OCI-LY7 (cell line): Measurements from ENCODE around the gene MEIOC. TPM values are rescaled to one million over a fixed set of nuclear protein-coding genes. Genes with fewer than 3 reads are reported as not detected.

ENCODE experiments used
- BruUV-seq: library from RNA; stranded (reverse); fragments of 400-500 nt; replicated peaks from 2 replicates; lab custom pipeline; 2021; lab: Mats Ljungman, UMichigan
- CTCF ChIA-PET: fragments of 300-600 bp; sonication (Branson Sonifier 250); formaldehyde crosslinking; loops from one replicate; lab custom pipeline; 2022; ENCODE audit warnings: antibody characterized with exemption; ENCODE audit not compliant: unreplicated experiment; lab: Charles Lee
- POLR2A ChIA-PET: fragments of 300-600 bp; sonication (Branson Sonifier 250); formaldehyde crosslinking; loops from one replicate; lab custom pipeline; 2022; ENCODE audit warnings: antibody characterized with exemption; lab: Charles Lee
- DNase-seq: peaks from one replicate; pipeline ENCODE4 v3.0.0-alpha.2; 2015; ENCODE audit warnings: low spot score
- H2AFZ ChIP-seq: fragments of 200-600 bp; sonication (generic), shearing (Covaris generic); 2 replicates; pipeline ENCODE4 v1.6.1; 2014; ENCODE audit warnings: mild to moderate bottlenecking, antibody characterized with exemption, low read length, moderate library complexity
- H3K27ac ChIP-seq: fragments of 200-600 bp; sonication (generic); 2 replicates; pipeline ENCODE4 v1.5.1; 2014; ENCODE audit warnings: mixed run types, low read depth, mild to moderate bottlenecking, moderate library complexity, low read length, inconsistent platforms; ENCODE audit not compliant: poor library complexity, severe bottlenecking
- H3K36me3 ChIP-seq: fragments of 200-600 bp; sonication (generic); 2 replicates; pipeline ENCODE4 v1.6.1; 2014; ENCODE audit warnings: mild to moderate bottlenecking, antibody characterized with exemption, low read length, moderate library complexity, mixed read lengths; ENCODE audit not compliant: insufficient read depth
- H3K4me1 ChIP-seq: fragments of 200-600 bp; sonication (generic); 2 replicates; pipeline ENCODE4 v1.5.1; 2014; ENCODE audit warnings: mild to moderate bottlenecking, low read length; ENCODE audit not compliant: insufficient read depth, poor library complexity, severe bottlenecking
- H3K4me2 ChIP-seq: fragments of 200-600 bp; sonication (generic); 2 replicates; pipeline ENCODE4 v1.6.1; 2014; ENCODE audit warnings: mild to moderate bottlenecking, low read length
- H3K4me3 ChIP-seq: fragments of 200-600 bp; sonication (generic); 2 replicates; pipeline ENCODE4 v1.5.1; 2014; ENCODE audit warnings: mild to moderate bottlenecking, low read depth, low read length; ENCODE audit not compliant: poor library complexity, severe bottlenecking
- H3K79me2 ChIP-seq: fragments of 200-600 bp; sonication (generic); 2 replicates; pipeline ENCODE4 v1.6.1; 2016; ENCODE audit warnings: low read depth, mild to moderate bottlenecking, low read length, moderate library complexity, mixed read lengths; ENCODE audit not compliant: insufficient read depth
- H3K9me2 ChIP-seq: fragments of 200-600 bp; sonication (generic); 2 replicates; pipeline ENCODE4 v1.6.1; 2016; ENCODE audit warnings: mild to moderate bottlenecking, low read length, mixed read lengths; ENCODE audit not compliant: insufficient read depth
- H3K9me3 ChIP-seq: fragments of 200-600 bp; sonication (generic); 2 replicates; pipeline ENCODE4 v1.6.1; 2014; ENCODE audit warnings: mild to moderate bottlenecking, mixed run types, low read length, mixed read lengths
- H4K20me1 ChIP-seq: fragments of 200-600 bp; sonication (generic); 2 replicates; pipeline ENCODE4 v1.6.1; 2014; ENCODE audit warnings: mild to moderate bottlenecking, antibody characterized with exemption, low read length, moderate library complexity, mixed read lengths; ENCODE audit not compliant: insufficient read depth
- CTCF ChIP-seq: fragments of 200-600 bp; sonication (generic); conservative IDR thresholded peaks from 2 replicates; pipeline ENCODE4 v1.5.1; 2014; ENCODE audit warnings: mild to moderate bottlenecking, antibody characterized with exemption, low read length, moderate library complexity, mixed read lengths
- EZH2phosphoT487 ChIP-seq: fragments of 200-600 bp; sonication (generic); IDR thresholded peaks from 2 replicates; pipeline ENCODE4 v1.6.1; 2018; ENCODE audit warnings: low read depth, borderline replicate concordance, mild to moderate bottlenecking, mixed run types, antibody characterized with exemption, low read length, moderate library complexity, mixed read lengths
- intact Hi-C: fragments of 100-400 bp; cut with micrococcal nuclease; formaldehyde crosslinking; loops from one replicate; pipeline ENCODE4 v1.10.0; 2022; ENCODE audit not compliant: unreplicated experiment
- total RNA-seq, 2 experiments: library from RNA; depleted of rRNA in 1 of 2; stranded (reverse); fragments of >200 nt in 1 of 2; shearing (Covaris generic) in 1 of 2; gene quantifications; 2 replicates each; pipeline ENCODE4 v1.2.3, GENCODE V29; 2014 to 2022

Gene MEIOC
- total RNA-seq, 2 experiments from 2014 or later, result 0.41 to 5.5 TPM

DNA sequence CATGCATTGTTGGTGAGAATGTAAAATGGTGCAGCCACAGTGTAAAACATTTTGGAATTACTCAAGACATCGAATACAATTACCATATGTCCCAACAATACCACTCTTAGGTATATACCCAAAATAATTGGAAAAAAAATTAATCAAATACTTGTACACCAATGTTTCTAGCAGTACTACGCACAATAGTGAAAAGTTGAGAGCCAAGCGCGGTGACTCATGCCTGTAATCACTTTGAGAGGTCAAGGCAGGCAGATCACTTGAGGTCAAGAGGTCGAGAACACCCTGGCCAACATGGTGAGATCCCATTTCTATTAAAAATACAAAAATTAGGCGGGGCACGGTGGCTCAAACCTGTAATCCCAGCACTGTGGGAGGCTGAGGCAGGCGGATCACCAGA is 3.5 kb upstream of the MEIOC start:
- no peaks in the 10 kb centered on the region for H3K79me2 ChIP-seq
- POLR2A ChIA-PET, result no interaction called here
- no peaks in the 10 kb centered on the region for H4K20me1 ChIP-seq
- H2AFZ ChIP-seq, result no peak overlapping the region
- intact Hi-C loops, result no loop called here
- no peak overlapping the region for H3K4me2 ChIP-seq
- no peak for DNase-seq
- H3K9me2 ChIP-seq, result no peaks in the 10 kb centered on the region
- no peaks in the 10 kb centered on the region for H3K36me3 ChIP-seq
- no peak overlapping the region for H3K27ac ChIP-seq
- H3K4me1 ChIP-seq, result no peaks in the 10 kb centered on the region
- CTCF ChIA-PET, result no interaction called here
- TF ChIP-seq EZH2phosphoT487 (no peak), CTCF (no peak)
- BruUV-seq, result no TSS peak
- no peaks in the 10 kb centered on the region for H3K9me3 ChIP-seq
- H3K4me3 ChIP-seq, result no peak overlapping the region

DNA sequence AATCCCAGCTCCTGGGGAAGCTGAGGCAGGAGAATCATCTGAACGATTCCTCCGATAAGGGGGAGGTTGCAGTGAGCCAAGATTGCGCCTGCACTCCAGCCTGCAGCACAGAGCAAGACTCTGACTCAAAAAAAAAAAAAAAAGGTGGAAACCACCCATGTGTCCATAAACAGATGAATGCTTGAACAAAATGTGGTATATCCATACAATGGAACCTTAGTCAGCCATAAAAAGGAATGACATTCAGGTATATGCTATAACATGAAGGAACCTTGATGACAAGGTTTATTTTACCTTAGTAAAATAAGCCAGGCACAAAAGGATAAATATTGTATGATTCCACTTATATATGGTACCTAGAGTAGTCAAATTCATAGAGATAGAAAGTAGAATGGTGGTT is 2.9 kb upstream of the MEIOC start:
- Histone ChIP-seq H3K36me3 (no peaks in the 10 kb centered on the region), H3K9me3 (no peaks in the 10 kb centered on the region), H3K4me3 (no peak overlapping the region), H3K27ac (no peak overlapping the region), H3K79me2 (no peaks in the 10 kb centered on the region), H3K4me1 (no peaks in the 10 kb centered on the region), H3K4me2 (no peak overlapping the region), H2AFZ (no peak overlapping the region), H4K20me1 (no peaks in the 10 kb centered on the region), H3K9me2 (no peaks in the 10 kb centered on the region)
- POLR2A ChIA-PET, result no interaction called here
- CTCF ChIA-PET, result no interaction called here
- no TSS peak for BruUV-seq
- intact Hi-C loops, result no loop called here
- TF ChIP-seq CTCF (no peak), EZH2phosphoT487 (no peak)
- no peak for DNase-seq

- no peaks in the 10 kb centered on the region for H3K36me3 ChIP-seq
- ChIA-PET CTCF (no interaction called here), POLR2A (interaction anchor here (0.6 kb wide), 1 partner anchor 16 kb away, joined by 3 read pairs; no protein-coding TSS in a partner anchor)
- intact Hi-C loops, result no loop called here
- no peak overlapping the region for H3K4me3 ChIP-seq
- H3K27ac ChIP-seq, result no peak overlapping the region
- BruUV-seq, result no TSS peak
- no peaks in the 10 kb centered on the region for H3K79me2 ChIP-seq
- H3K4me1 ChIP-seq, result no peaks in the 10 kb centered on the region
- DNase-seq, result no peak
- H3K9me2 ChIP-seq, result no peaks in the 10 kb centered on the region
- H2AFZ ChIP-seq, result no peak overlapping the region
- H3K4me2 ChIP-seq, result no peak overlapping the region
- no peaks in the 10 kb centered on the region for H3K9me3 ChIP-seq
- no peak for TF ChIP-seq EZH2phosphoT487
- no peak for TF ChIP-seq CTCF
- H4K20me1 ChIP-seq, result no peaks in the 10 kb centered on the region
These were observed 2.3 kb upstream of the MEIOC start for GRCh38 chr17:44653954-44654353.
